A549 (cell line): ENCODE data around the gene AKAP6. TPM values are rescaled to one million over a fixed set of nuclear protein-coding genes. Genes with fewer than 3 reads are reported as not detected.
A peak's percentile ranks its signal among the peaks of the same experiment; 100 is the strongest.

Experiments
- ATAC-seq, 2 experiments: fragments of 200-7000 bp in 1 of 2; fragments of >200 bp in 1 of 2; cut with Nextera tagmentation in 1 of 2; cut with Tn5 transposase in 1 of 2; 3 replicates each; pipeline versions ENCODE4 v1.8.0 to v1.9.1; 2018 to 2020; ENCODE audit warnings: mild to moderate bottlenecking in 1 of 2, moderate library complexity in 1 of 2
- CTCF ChIA-PET: fragments of 300-600 bp; sonication (Branson Sonifier 250); formaldehyde crosslinking; extraction: SDS; loops from one replicate; lab custom pipeline; 2021; ENCODE audit warnings: antibody characterized with exemption, inconsistent platforms; lab: Yijun Ruan, JAX
- POLR2A ChIA-PET: fragments of 350-600 bp; formaldehyde crosslinking; extraction: SDS; loops from one replicate; lab custom pipeline; 2021; ENCODE audit warnings: antibody characterized with exemption, inconsistent platforms; lab: Yijun Ruan, JAX
- DNase-seq, 2 experiments: peaks; one replicate each; pipeline versions ENCODE4 v3.0.0 to v3.0.0-alpha.2; 2011 to 2016; ENCODE audit warnings: low read depth in 1 of 2, low spot score in 1 of 2
- FAIRE-seq: peaks from 2 replicates; lab custom pipeline; 2011; peaks lifted over from hg19 to GRCh38; lab: Jason Lieb, UNC
- H3K27ac ChIP-seq, 2 experiments: fragments of >200 bp; sonication (Bioruptor Twin); formaldehyde crosslinking; 3 replicates each; pipeline ENCODE4 v1.5.1; 2016 to 2017
- H3K4me1 ChIP-seq: fragments of >200 bp; sonication (Bioruptor Twin); formaldehyde crosslinking; 3 replicates; pipeline ENCODE4 v1.6.1; 2016
- H3K4me2 ChIP-seq: fragments of >200 bp; sonication (Bioruptor Twin); formaldehyde crosslinking; 3 replicates; pipeline ENCODE4 v1.6.1; 2016
- H3K4me3 ChIP-seq: fragments of >200 bp; sonication (Bioruptor Twin); formaldehyde crosslinking; 3 replicates; pipeline ENCODE4 v1.5.1; 2016
- H3K9me3 ChIP-seq: fragments of >200 bp; sonication (Bioruptor Twin); formaldehyde crosslinking; 3 replicates; pipeline ENCODE4 v1.6.1; 2016
- BCL3 ChIP-seq: fragments of >200 bp; sonication (Bioruptor Twin); formaldehyde crosslinking; IDR thresholded peaks from 3 replicates; pipeline ENCODE4 v1.6.1; 2016
- CHD2 ChIP-seq: fragments of 150-350 bp; IDR thresholded peaks from 2 replicates; pipeline ENCODE4 v1.6.1; 2014; ENCODE audit warnings: low read length; ENCODE audit not compliant: partially characterized antibody
- EHMT2 ChIP-seq: fragments of 200-600 bp; sonication (generic); IDR thresholded peaks from 2 replicates; pipeline ENCODE4 v1.6.1; 2016; ENCODE audit warnings: antibody characterized with exemption, low read depth, mild to moderate bottlenecking, moderate library complexity
- FOSL2 ChIP-seq, 2 experiments: fragments of 450-650 bp in 1 of 2; fragments of >200 bp in 1 of 2; sonication (Bioruptor Twin) in 1 of 2; formaldehyde crosslinking; IDR thresholded peaks; 2 replicates each; pipeline versions ENCODE4 v1.5.0 to v1.6.1; 2016 to 2020; ENCODE audit warnings: mild to moderate bottlenecking in 1 of 2, moderate library complexity in 1 of 2
- GATA3 ChIP-seq: IDR thresholded peaks from 2 replicates; pipeline ENCODE4 v1.6.1; 2012; ENCODE audit warnings: borderline replicate concordance
- HES2 ChIP-seq: fragments of >200 bp; sonication (Bioruptor Twin); formaldehyde crosslinking; IDR thresholded peaks from 2 replicates; pipeline ENCODE4 v1.6.1; 2016
- HEYL ChIP-seq: fragments of 250-450 bp; sonication (Bioruptor Pico); IDR thresholded peaks from 2 replicates; pipeline ENCODE4 v1.8.0; 2021; ENCODE audit warnings: mild to moderate bottlenecking, moderate library complexity
- JUN ChIP-seq, 2 experiments: fragments of >200 bp; sonication (Bioruptor Twin); formaldehyde crosslinking; IDR thresholded peaks; 2 replicates in 1 of 2; 3 replicates in 1 of 2; pipeline ENCODE4 v1.6.1; 2016 to 2017
- JUNB ChIP-seq: fragments of >200 bp; sonication (Bioruptor Twin); formaldehyde crosslinking; IDR thresholded peaks from 2 replicates; pipeline ENCODE4 v1.6.1; 2016
- KDM1A ChIP-seq: fragments of 200-600 bp; sonication (generic); IDR thresholded peaks from 2 replicates; pipeline ENCODE4 v1.6.1; 2016; ENCODE audit warnings: low read depth, mild to moderate bottlenecking
- NFE2L2 ChIP-seq: fragments of 150-350 bp; conservative IDR thresholded peaks from 2 replicates; pipeline ENCODE4 v1.6.1; 2014; ENCODE audit warnings: low read length
- NPAS2 ChIP-seq: fragments of 250-450 bp; sonication (Bioruptor Pico); IDR thresholded peaks from 2 replicates; pipeline ENCODE4 v1.8.0; 2022; ENCODE audit warnings: mild to moderate bottlenecking, moderate library complexity, borderline replicate concordance
- NR3C1 ChIP-seq: fragments of >200 bp; sonication (Bioruptor Twin); formaldehyde crosslinking; IDR thresholded peaks from 3 replicates; pipeline ENCODE4 v1.6.1; 2017
- PHF8 ChIP-seq: fragments of 200-600 bp; sonication (generic); IDR thresholded peaks from 2 replicates; pipeline ENCODE4 v1.6.1; 2016; ENCODE audit warnings: low read depth, mild to moderate bottlenecking, antibody characterized with exemption, moderate library complexity, borderline replicate concordance
- POLR2AphosphoS2 ChIP-seq: conservative IDR thresholded peaks from 2 replicates; pipeline ENCODE4 v1.6.1; 2012; ENCODE audit warnings: low read length, improper control_type of control experiment, inconsistent platforms
- RFX5 ChIP-seq: fragments of 450-650 bp; IDR thresholded peaks from 2 replicates; pipeline ENCODE4 v1.7.1; 2014; ENCODE audit warnings: antibody characterized with exemption, mild to moderate bottlenecking, moderate library complexity
- SREBF2 ChIP-seq: fragments of 450-650 bp; IDR thresholded peaks from 2 replicates; pipeline ENCODE4 v1.6.1; 2014; ENCODE audit warnings: mild to moderate bottlenecking, moderate library complexity
- ZC3H11A ChIP-seq: fragments of 450-650 bp; IDR thresholded peaks from 2 replicates; pipeline ENCODE4 v1.6.1; 2014; ENCODE audit warnings: antibody characterized with exemption, mild to moderate bottlenecking
- ZNF302 ChIP-seq: fragments of 250-450 bp; sonication (Bioruptor Pico); IDR thresholded peaks from 2 replicates; pipeline ENCODE4 v1.9.0; 2021; ENCODE audit warnings: inconsistent platforms, mild to moderate bottlenecking, moderate library complexity
- WGBS: methylation state at CpG from one replicate; pipeline ENCODE4 v1.1.6; 2017; ENCODE audit errors: missing lambda C conversion rate; 5-methylcytosine and 5-hydroxymethylcytosine counted together
- polyA plus RNA-seq, 4 experiments: library from polyadenylated mRNA; depleted of rRNA in 3 of 4; stranded (reverse); fragments of >200 nt; fragmentation: RNase III in 1 of 4; extraction: RNeasy Plus Mini Kit Qiagen cat#74134 plus additional on column Dnase treatment in 1 of 4; gene quantifications; 2 replicates in 3 of 4; 3 replicates in 1 of 4; pipeline ENCODE4 v1.2.3, GENCODE V29; 2011 to 2017
- TF ChIP-seq, protein P1 (sequence below): fragments of 450-650 bp; IDR thresholded peaks from 2 replicates; pipeline ENCODE4 v1.6.1; 2014; ENCODE audit warnings: antibody characterized with exemption
- TF ChIP-seq, protein P2 (sequence below): fragments of 150-350 bp; IDR thresholded peaks from 2 replicates; pipeline ENCODE4 v1.6.1; 2014; ENCODE audit warnings: low read depth, mild to moderate bottlenecking, low read length
- TF ChIP-seq, protein P3 (sequence below): fragments of 250-450 bp; sonication (Bioruptor Pico); IDR thresholded peaks from 2 replicates; pipeline ENCODE4 v1.5.0; 2021; ENCODE audit warnings: mild to moderate bottlenecking, moderate library complexity, borderline replicate concordance

The AKAP6 gene
- polyA plus RNA-seq, 2 of the 4 experiments (the other 2 are of a cell fraction) = 0.27 to 1.9 TPM

DNA sequence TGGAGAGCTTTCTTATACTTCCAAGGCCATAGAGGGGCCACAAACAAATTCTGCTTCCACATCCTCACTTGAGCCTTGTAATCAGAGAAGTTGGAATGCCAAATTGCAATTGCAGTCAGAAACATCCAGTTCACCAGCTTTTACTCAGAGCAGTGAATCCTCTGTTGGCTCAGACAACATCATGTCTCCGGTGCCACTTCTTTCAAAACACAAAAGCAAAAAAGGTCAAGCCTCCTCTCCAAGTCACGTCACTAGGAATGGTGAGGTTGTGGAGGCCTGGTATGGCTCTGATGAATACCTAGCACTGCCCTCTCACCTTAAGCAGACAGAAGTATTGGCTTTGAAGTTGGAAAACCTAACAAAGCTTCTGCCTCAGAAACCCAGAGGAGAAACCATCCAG, 217.1 kb downstream of the AKAP6 start:
- ATAC-seq (no peak), DNase-seq (no peak), FAIRE-seq (no peak)
- ChIA-PET POLR2A (no interaction called here), CTCF (interaction anchor here (0.8 to 2.9 kb wide), 2 partner anchors 10 to 14 kb away, joined by 3 to 12 read pairs; no protein-coding TSS in a partner anchor)
- TF ChIP-seq EHMT2 (no peak), GATA3 (no peak), ZC3H11A (no peak), POLR2AphosphoS2 (no peak)
- TF ChIP-seq, protein P1, sequence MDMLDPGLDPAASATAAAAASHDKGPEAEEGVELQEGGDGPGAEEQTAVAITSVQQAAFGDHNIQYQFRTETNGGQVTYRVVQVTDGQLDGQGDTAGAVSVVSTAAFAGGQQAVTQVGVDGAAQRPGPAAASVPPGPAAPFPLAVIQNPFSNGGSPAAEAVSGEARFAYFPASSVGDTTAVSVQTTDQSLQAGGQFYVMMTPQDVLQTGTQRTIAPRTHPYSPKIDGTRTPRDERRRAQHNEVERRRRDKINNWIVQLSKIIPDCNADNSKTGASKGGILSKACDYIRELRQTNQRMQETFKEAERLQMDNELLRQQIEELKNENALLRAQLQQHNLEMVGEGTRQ = no peak
- H3K4me1 ChIP-seq = no peaks in the 10 kb centered on the region; the same call in 2 of the 3 replicates
- no peak overlapping the region for H3K27ac ChIP-seq
- H3K9me3 ChIP-seq = no peaks in the 10 kb centered on the region
- no peak overlapping the region for H3K4me2 ChIP-seq
- WGBS = 65% methylated on average over 2 of the region's 2 CpGs
- H3K4me3 ChIP-seq = no peak overlapping the region

- FAIRE-seq (no peak), DNase-seq (no peak), ATAC-seq (no peak)
- ChIA-PET POLR2A (no interaction called here), CTCF (interaction anchor here (1.0 to 3.7 kb wide), 2 partner anchors 7 to 298 kb away, joined by 3 to 26 read pairs; no protein-coding TSS in a partner anchor)
- H3K9me3 ChIP-seq = no peaks in the 10 kb centered on the region
- no peak overlapping the region for H3K4me2 ChIP-seq
- TF ChIP-seq BCL3 = no peak
- TF ChIP-seq, protein P2, sequence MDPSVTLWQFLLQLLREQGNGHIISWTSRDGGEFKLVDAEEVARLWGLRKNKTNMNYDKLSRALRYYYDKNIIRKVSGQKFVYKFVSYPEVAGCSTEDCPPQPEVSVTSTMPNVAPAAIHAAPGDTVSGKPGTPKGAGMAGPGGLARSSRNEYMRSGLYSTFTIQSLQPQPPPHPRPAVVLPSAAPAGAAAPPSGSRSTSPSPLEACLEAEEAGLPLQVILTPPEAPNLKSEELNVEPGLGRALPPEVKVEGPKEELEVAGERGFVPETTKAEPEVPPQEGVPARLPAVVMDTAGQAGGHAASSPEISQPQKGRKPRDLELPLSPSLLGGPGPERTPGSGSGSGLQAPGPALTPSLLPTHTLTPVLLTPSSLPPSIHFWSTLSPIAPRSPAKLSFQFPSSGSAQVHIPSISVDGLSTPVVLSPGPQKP = no peak
- no peak overlapping the region for H3K4me3 ChIP-seq
- H3K27ac ChIP-seq = no peak overlapping the region
- no peaks in the 10 kb centered on the region for H3K4me1 ChIP-seq
Observed at GRCh38 chr14:32552766-32553165, 223.7 kb downstream of the AKAP6 start.

DNA sequence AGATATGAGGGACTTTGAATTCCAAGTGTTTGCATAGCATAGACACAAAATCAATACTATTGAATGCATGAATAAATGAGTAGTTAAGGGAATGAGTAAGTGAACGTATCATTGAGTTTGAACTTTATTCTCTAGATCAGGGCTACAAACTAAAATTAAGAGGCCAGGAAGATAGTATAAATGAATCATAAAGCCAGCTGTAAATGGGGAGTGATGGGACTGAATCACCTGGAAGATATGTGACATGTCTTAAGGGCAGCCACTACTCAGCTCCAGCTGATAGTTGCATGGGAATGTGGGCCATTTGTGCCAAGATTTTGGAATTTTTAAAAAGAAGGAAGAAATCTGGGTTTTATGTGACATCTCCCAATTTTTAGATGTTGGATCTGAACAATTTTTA, 229.9 kb downstream of the AKAP6 start:
- POLR2A ChIA-PET = no interaction called here
- H3K27ac ChIP-seq = peak overlapping the region in 1 of 2 experiments; percentile 16; a peak in 2 of 6 replicates
- CTCF ChIA-PET = interaction anchor here (0.6 to 3.0 kb wide), 10 partner anchors 8 to 1743 kb away, joined by 3 to 26 read pairs (median 4); no protein-coding TSS in a partner anchor
- H3K4me2 ChIP-seq = no peak overlapping the region
- ATAC-seq = no peak
- TF ChIP-seq HES2 (no peak), HEYL (CRISPR knock-in tag) (no peak), FOSL2 (IDR thresholded peaks at IDR 0.05) (no peak), FOSL2 (CRISPR knock-in tag; IDR thresholded peaks at IDR 0.05) (no peak), PHF8 (no peak), NPAS2 (CRISPR knock-in tag) (no peak), KDM1A (no peak), SREBF2 (no peak), NFE2L2 (no peak)
- DNase-seq = no peak
- no peaks in the 10 kb centered on the region for H3K9me3 ChIP-seq
- 55% methylated on average over 1 of the region's 1 CpG for WGBS
- peaks cover 13% of the 10 kb centered on the region for H3K4me1 ChIP-seq
- FAIRE-seq = no peak
- H3K4me3 ChIP-seq = no peak overlapping the region

GRCh38 chr14:32559590-32559989, 230.5 kb downstream of the AKAP6 start:
- FAIRE-seq = no peak
- peaks cover 13% of the 10 kb centered on the region for H3K4me1 ChIP-seq
- peak overlapping the region; percentile 58; the same call in 2 of the 3 replicates for H3K4me2 ChIP-seq
- CTCF ChIA-PET = interaction anchor here (0.5 to 3.0 kb wide), 45 partner anchors 9 to 1743 kb away, joined by 3 to 26 read pairs (median 4); partner anchors contain the start of gene ARHGAP5
- H3K27ac ChIP-seq = peak overlapping the region; percentile 16 to 27; a peak in 2 of 6 replicates
- WGBS = 15% methylated on average over 1 of the region's 1 CpG
- no peak overlapping the region for H3K4me3 ChIP-seq
- DNase-seq = no peak
- POLR2A ChIA-PET = interaction anchor here (0.6 to 1.0 kb wide), 3 partner anchors 483 to 1140 kb away, joined by 3 to 4 read pairs (median 3); partner anchors contain the start of gene HEATR5A
- no peak for ATAC-seq
- no peaks in the 10 kb centered on the region for H3K9me3 ChIP-seq
- TF ChIP-seq NR3C1 (no peak), BCL3 (no peak), JUNB (no peak), ZNF302 (CRISPR knock-in tag) (no peak), JUN (IDR thresholded peaks at IDR 0.05) (no peak), RFX5 (no peak), CHD2 (no peak)
- TF ChIP-seq, protein P3, sequence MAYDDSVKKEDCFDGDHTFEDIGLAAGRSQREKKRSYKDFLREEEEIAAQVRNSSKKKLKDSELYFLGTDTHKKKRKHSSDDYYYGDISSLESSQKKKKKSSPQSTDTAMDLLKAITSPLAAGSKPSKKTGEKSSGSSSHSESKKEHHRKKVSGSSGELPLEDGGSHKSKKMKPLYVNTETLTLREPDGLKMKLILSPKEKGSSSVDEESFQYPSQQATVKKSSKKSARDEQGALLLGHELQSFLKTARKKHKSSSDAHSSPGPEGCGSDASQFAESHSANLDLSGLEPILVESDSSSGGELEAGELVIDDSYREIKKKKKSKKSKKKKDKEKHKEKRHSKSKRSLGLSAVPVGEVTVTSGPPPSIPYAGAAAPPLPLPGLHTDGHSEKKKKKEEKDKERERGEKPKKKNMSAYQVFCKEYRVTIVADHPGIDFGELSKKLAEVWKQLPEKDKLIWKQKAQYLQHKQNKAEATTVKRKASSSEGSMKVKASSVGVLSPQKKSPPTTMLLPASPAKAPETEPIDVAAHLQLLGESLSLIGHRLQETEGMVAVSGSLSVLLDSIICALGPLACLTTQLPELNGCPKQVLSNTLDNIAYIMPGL (CRISPR knock-in tag) = no peak
- TF ChIP-seq, protein P1 = no peak
